ENCODE measurements around the gene AK4.

GRCh38 chr1:65207317-65207716, 59.3 kb downstream of the AK4 start:
- TF ChIP-seq, protein P1, sequence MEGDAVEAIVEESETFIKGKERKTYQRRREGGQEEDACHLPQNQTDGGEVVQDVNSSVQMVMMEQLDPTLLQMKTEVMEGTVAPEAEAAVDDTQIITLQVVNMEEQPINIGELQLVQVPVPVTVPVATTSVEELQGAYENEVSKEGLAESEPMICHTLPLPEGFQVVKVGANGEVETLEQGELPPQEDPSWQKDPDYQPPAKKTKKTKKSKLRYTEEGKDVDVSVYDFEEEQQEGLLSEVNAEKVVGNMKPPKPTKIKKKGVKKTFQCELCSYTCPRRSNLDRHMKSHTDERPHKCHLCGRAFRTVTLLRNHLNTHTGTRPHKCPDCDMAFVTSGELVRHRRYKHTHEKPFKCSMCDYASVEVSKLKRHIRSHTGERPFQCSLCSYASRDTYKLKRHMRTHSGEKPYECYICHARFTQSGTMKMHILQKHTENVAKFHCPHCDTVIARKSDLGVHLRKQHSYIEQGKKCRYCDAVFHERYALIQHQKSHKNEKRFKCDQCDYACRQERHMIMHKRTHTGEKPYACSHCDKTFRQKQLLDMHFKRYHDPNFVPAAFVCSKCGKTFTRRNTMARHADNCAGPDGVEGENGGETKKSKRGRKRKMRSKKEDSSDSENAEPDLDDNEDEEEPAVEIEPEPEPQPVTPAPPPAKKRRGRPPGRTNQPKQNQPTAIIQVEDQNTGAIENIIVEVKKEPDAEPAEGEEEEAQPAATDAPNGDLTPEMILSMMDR (IDR thresholded peaks at IDR 0.05; ENCODE audit: borderline replicate concordance, extremely low read depth, low read length, poor library complexity, severe bottlenecking), result no peak
- no peak for TF ChIP-seq EZH2 (IDR thresholded peaks at IDR 0.05; ENCODE audit: borderline replicate concordance, low read depth, low read length, severe bottlenecking)

Measured in DND-41 (cell line).